NB4 (cell line): ENCODE measurements around the gene CFAP58.

Experiments
- DNase-seq: peaks from one replicate; pipeline ENCODE4 v3.0.0; 2010; ENCODE audit warnings: low read depth
- H3K4me3 ChIP-seq: one replicate; pipeline ENCODE4 v1.5.1; 2011; ENCODE audit warnings: mild to moderate bottlenecking, low read depth, low read length, moderate library complexity
- CTCF ChIP-seq: IDR thresholded peaks from one replicate; pipeline ENCODE4 v1.5.1; 2012; ENCODE audit warnings: low read depth, low read length
- MAX ChIP-seq: IDR thresholded peaks from 2 replicates; pipeline ENCODE4 v1.6.1; 2011; ENCODE audit warnings: low read depth, low read length
- MYC ChIP-seq: IDR thresholded peaks from 2 replicates; pipeline ENCODE4 v1.6.1; 2011; ENCODE audit warnings: low read depth, low read length
- POLR2A ChIP-seq: IDR thresholded peaks from 2 replicates; pipeline ENCODE4 v1.6.1; 2011; ENCODE audit warnings: mild to moderate bottlenecking; ENCODE audit not compliant: insufficient read length; ENCODE audit errors: extremely low read depth

Gene CFAP58

GRCh38 chr10:104435822-104436221 is 82.2 kb downstream of the CFAP58 start:
- no peak overlapping the region for H3K4me3 ChIP-seq
- TF ChIP-seq POLR2A (no peak), MYC (no peak), CTCF (no peak), MAX (no peak)
- no peak for DNase-seq

DNA sequence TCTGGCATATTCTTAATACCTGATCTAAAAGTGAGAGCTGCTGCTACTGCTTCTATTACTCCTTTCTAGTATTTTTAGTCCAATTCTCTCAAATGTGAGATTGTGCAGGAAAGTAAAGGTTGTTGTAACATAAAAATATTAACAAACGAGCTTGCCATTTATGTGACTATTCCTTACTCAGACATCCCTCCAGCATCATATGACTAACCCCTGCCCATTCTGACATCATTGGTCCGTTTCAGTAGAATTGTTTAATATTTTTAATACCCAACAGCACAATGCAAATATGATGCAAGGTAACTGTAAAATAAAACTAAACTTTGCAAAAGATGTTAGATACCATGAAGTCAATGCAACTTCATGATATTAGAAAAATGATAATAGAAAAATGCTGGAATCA is 83.6 kb downstream of the CFAP58 start:
- no peak overlapping the region for H3K4me3 ChIP-seq
- TF ChIP-seq MAX (no peak), MYC (no peak)
- DNase-seq = no peak

DNA sequence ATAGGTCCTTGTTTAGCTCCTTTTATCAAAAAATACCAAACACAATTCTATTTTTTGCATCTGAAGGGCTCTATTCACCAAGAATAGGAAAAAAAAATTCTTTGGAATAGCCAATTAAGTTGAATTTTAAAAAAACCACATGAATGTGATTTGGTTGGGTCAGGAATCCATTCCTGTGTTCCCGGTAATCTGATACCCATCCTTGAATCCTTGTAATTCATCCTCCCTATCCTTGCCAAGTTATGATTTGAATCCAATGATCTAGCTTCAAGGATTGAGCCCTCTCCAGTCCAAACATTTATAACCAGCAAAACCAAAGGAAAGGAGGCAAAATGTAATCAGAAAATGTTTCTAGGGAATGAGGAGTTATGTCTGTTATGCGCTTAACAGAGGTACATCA is 86.6 kb downstream of the CFAP58 start:
- TF ChIP-seq MAX (no peak), CTCF (no peak), MYC (no peak), POLR2A (no peak)
- no peak for DNase-seq
- H3K4me3 ChIP-seq = no peak overlapping the region

- TF ChIP-seq MYC (no peak), POLR2A (no peak), CTCF (no peak), MAX (no peak)
- DNase-seq = peak; percentile 88
- H3K4me3 ChIP-seq = no peak overlapping the region
Measured at GRCh38 chr10:104441329-104442000, 87.8 kb downstream of the CFAP58 start.

GRCh38 chr10:104445359-104445758 is 91.7 kb downstream of the CFAP58 start:
- TF ChIP-seq MYC (no peak), MAX (no peak), CTCF (no peak), POLR2A (no peak)
- no peak for DNase-seq
- no peak overlapping the region for H3K4me3 ChIP-seq

DNA sequence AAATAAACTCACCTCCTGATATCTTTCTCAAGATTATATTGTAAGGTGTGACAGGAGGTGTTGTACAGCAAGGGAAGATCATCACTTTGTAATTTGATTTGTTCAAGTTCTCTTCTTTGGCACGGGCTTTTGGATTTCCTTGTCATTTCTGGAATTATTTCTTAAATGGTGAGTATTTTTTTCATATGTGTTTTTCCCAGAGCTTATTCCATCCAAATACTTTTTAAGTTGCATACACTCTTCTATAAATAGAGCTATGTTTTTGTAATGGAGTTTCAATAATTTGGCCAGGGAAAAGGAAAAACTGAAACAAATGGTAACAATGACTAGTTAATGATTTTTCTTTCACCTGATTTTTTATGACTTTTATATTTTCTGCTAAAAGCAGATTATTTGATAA is 92.5 kb downstream of the CFAP58 start:
- no peak overlapping the region for H3K4me3 ChIP-seq
- TF ChIP-seq POLR2A (no peak), CTCF (no peak), MYC (no peak), MAX (no peak)
- no peak for DNase-seq
